ENCODE data around the gene TMEM72.

The TMEM72 gene

DNA sequence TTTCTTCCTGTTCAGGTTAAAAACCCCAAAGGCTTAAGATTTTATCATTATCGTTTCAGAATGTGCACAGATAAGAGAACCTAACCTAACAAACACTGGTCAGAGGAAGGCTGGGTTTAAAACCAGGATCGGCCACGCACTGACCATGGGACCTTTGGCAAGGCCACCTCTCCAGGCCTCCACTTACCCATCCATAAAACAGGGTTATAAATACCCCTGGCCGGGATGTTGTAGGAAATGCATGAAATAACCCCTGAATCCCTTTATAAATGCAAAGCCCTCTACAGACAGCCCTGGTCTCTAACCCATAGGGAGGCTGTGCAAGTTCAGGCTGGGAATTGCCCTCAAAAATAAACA is 67.1 kb downstream of the TMEM72 start:
- Histone ChIP-seq H4K8ac (ENCODE audit: low read depth, low read length) (peak overlapping the region; percentile 82), H2BK5ac (ENCODE audit: low read depth, low read length, poor library complexity) (peak overlapping the region; percentile 71), H3K27ac (ENCODE audit: low read depth, low read length) (peak overlapping the region; percentile 80), H4K91ac (ENCODE audit: low read depth, low read length) (peak overlapping the region; percentile 46), H3K14ac (ENCODE audit: low read length) (peak overlapping the region; percentile 55), H2BK120ac (ENCODE audit: insufficient read depth, low read length, poor library complexity) (peak overlapping the region; percentile 59), H3K18ac (ENCODE audit: low read length) (peak overlapping the region; percentile 60), H3K23ac (ENCODE audit: low read length) (no peak overlapping the region), H3K9me3 (ENCODE audit: insufficient read depth, low read depth, low read length) (no peaks in the 10 kb centered on the region), H3K36me3 (ENCODE audit: control insufficient read depth in 1 of 2, insufficient read depth in 2 of 2, low read length in 2 of 2) (peaks cover 3% of the 10 kb centered on the region in 2 experiments), H3K9ac (ENCODE audit: low read length) (no peak overlapping the region), H3K79me1 (ENCODE audit: low read length) (peaks cover 48% of the 10 kb centered on the region), H4K12ac (ENCODE audit: low read depth, low read length) (no peak overlapping the region), H3K4me2 (ENCODE audit: low read length) (peak overlapping the region; percentile 71), H3K4ac (ENCODE audit: low read depth, low read length) (peak overlapping the region; percentile 35), H2AK5ac (ENCODE audit: low read length) (no peak overlapping the region), H3K4me3 (ENCODE audit: low read depth, low read length) (peak overlapping the region; percentile 38), H3K4me1 (ENCODE audit: control insufficient read depth in 1 of 2, insufficient read depth in 2 of 2, low read length in 2 of 2) (peaks cover 54 to 67% of the 10 kb centered on the region in 2 experiments), H2AFZ (ENCODE audit: insufficient read depth, low read length, poor library complexity) (no peak overlapping the region), H2BK12ac (ENCODE audit: low read length) (peak overlapping the region; percentile 66), H3K27me3 (ENCODE audit: insufficient read depth, low read length) (no peaks in the 10 kb centered on the region), H3K79me2 (ENCODE audit: control insufficient read depth, insufficient read depth, low read length, poor library complexity) (peaks cover 10% of the 10 kb centered on the region)
- no CpG with 5 or more reads among the region's 4 CpGs for WGBS (ENCODE audit: extremely low coverage, insufficient coverage, insufficient read length)
- peak in 1 of 2 donors; percentile 62 for DNase-seq

DNA sequence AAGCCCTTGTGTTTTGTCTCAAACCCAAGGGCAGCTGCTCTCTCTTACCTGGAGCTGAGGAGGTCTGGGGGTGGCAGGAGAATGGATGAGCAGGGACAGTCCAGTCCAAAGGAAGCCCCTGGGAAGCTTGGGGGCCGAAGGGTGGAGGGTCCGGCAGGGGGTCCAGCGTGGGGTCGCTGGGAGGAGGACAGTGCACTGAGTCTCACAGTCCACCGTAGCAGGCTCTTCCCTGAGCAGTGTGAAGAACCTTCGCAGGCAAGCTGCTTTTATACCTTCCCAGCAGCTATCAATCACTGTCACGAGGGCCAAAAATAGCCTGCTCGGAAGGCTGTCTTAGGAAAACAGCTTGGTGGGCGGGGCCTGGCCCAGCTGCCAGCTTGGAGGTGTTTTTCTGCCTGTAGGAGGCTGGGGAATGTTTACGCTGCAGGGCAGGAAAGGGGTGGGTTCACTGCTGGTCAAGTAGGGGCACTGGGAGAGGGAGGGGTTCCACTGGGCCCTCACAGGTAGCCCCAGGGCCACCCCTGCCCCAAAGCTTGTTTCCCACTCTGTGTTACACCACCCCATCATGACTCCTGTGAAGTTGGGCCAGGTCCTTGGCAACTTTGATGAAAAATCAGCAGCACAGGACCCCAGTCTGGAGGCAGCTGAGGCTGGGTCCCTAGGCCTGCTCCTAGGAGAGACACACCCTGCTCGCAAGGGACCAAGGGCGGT is 67.6 kb downstream of the TMEM72 start, which contains the start of gene DEPP1:
TSS of gene DEPP1 (minus strand) at position 240 of the 711 bp plus-strand sequence. CDS start 779 bp downstream, outside the sequence.
- Histone ChIP-seq H2AK5ac (ENCODE audit: low read length) (peak within 1 kb of the TSS; percentile 58), H4K91ac (ENCODE audit: low read depth, low read length) (peak within 1 kb of the TSS; percentile 95), H3K27ac (ENCODE audit: low read depth, low read length) (peak within 1 kb of the TSS; percentile 80), H3K23ac (ENCODE audit: low read length) (no peak within 1 kb of the TSS), H2BK120ac (ENCODE audit: insufficient read depth, low read length, poor library complexity) (peak within 1 kb of the TSS; percentile 78), H2BK12ac (ENCODE audit: low read length) (peak within 1 kb of the TSS; percentile 92), H3K79me1 (ENCODE audit: low read length) (peaks cover 51% of the 10 kb centered on the region), H3K4me2 (ENCODE audit: low read length) (peak within 1 kb of the TSS; percentile 71), H3K4me3 (ENCODE audit: low read depth, low read length) (peak within 1 kb of the TSS; percentile 38), H4K8ac (ENCODE audit: low read depth, low read length) (peak within 1 kb of the TSS; percentile 82), H3K4me1 (ENCODE audit: control insufficient read depth in 1 of 2, insufficient read depth in 2 of 2, low read length in 2 of 2) (peaks cover 53 to 68% of the 10 kb centered on the region in 2 experiments), H3K27me3 (ENCODE audit: insufficient read depth, low read length) (no peaks in the 10 kb centered on the region), H3K36me3 (ENCODE audit: control insufficient read depth in 1 of 2, insufficient read depth in 2 of 2, low read length in 2 of 2) (peaks cover 3% of the 10 kb centered on the region in 2 experiments), H3K9ac (ENCODE audit: low read length) (no peak within 1 kb of the TSS), H4K12ac (ENCODE audit: low read depth, low read length) (peak within 1 kb of the TSS; percentile 73), H3K4ac (ENCODE audit: low read depth, low read length) (peak within 1 kb of the TSS; percentile 46), H2AFZ (ENCODE audit: insufficient read depth, low read length, poor library complexity) (peak within 1 kb of the TSS; percentile 19), H3K79me2 (ENCODE audit: control insufficient read depth, insufficient read depth, low read length, poor library complexity) (peaks cover 10% of the 10 kb centered on the region), H3K18ac (ENCODE audit: low read length) (peak within 1 kb of the TSS; percentile 86), H2BK5ac (ENCODE audit: low read depth, low read length, poor library complexity) (peak within 1 kb of the TSS; percentile 76), H3K9me3 (ENCODE audit: insufficient read depth, low read depth, low read length) (no peaks in the 10 kb centered on the region), H3K14ac (ENCODE audit: low read length) (peak within 1 kb of the TSS; percentile 82)
- DNase-seq: peak; percentile 96 to 97
- WGBS (ENCODE audit: extremely low coverage, insufficient coverage, insufficient read length): no CpG with 5 or more reads among the region's 12 CpGs

DNA sequence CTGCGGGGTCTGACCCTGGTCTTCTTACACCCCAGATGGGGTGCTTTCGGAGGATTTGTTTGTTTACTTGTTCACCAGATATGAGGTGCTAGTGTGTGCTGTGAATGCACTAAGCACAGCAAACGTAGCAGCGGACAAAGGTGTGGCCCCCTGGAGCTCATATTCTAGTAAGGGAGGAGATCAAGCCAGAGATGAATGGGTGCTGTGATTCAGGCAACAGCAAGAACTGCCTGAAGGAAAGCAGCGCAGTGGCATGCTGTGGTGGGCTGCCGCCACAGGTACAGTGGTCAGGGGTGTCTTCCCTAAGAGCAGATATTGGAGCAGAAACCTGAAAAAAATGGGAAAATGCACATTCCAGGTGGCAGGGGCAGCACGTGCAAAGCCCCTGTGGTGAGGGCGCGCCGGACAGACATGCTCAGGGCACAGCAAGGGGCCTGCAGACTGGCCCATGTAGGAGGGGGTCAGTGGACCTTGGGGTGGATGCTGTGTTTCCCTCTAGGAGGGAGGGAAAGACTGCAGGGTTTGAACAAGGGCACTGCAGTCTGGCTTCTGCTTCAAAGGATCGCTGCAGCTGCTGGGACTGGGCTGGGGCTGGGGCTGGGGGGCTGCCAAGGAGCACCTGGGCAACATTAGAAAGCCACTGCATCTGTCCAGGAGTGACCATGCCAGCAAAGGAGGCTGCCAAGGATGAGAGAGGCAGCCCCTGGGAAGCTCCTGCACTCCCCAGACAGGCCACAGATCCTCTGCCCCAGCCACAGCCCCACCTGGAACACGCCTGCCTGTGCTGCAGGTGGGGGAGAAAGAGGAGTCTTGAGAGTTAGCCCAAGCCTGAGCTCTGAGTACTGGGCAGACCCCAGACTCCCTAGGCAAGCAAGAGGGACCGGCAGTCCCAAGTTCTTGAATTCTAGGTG is 68.4 kb downstream of the TMEM72 start:
- no peak overlapping the region for H3K9ac ChIP-seq (ENCODE audit: low read length)
- H3K4me1 ChIP-seq (ENCODE audit: control insufficient read depth in 1 of 2, insufficient read depth in 2 of 2, low read length in 2 of 2): peaks cover 52 to 63% of the 10 kb centered on the region in 2 experiments
- H3K4ac ChIP-seq (ENCODE audit: low read depth, low read length): peak overlapping the region; percentile 46
- H3K27me3 ChIP-seq (ENCODE audit: insufficient read depth, low read length): no peaks in the 10 kb centered on the region
- peaks cover 51% of the 10 kb centered on the region for H3K79me1 ChIP-seq (ENCODE audit: low read length)
- peak overlapping the region; percentile 76 for H2BK5ac ChIP-seq (ENCODE audit: low read depth, low read length, poor library complexity)
- H4K8ac ChIP-seq (ENCODE audit: low read depth, low read length): peak overlapping the region; percentile 61
- no peak overlapping the region for H3K4me2 ChIP-seq (ENCODE audit: low read length)
- H3K9me3 ChIP-seq (ENCODE audit: insufficient read depth, low read depth, low read length): no peaks in the 10 kb centered on the region
- H3K27ac ChIP-seq (ENCODE audit: low read depth, low read length): peak overlapping the region; percentile 68
- peaks cover 5 to 9% of the 10 kb centered on the region in 2 experiments for H3K36me3 ChIP-seq (ENCODE audit: control insufficient read depth in 1 of 2, insufficient read depth in 2 of 2, low read length in 2 of 2)
- peaks cover 7% of the 10 kb centered on the region for H3K79me2 ChIP-seq (ENCODE audit: control insufficient read depth, insufficient read depth, low read length, poor library complexity)
- H2BK12ac ChIP-seq (ENCODE audit: low read length): peak overlapping the region; percentile 92
- H2AK5ac ChIP-seq (ENCODE audit: low read length): peak overlapping the region; percentile 58
- peak overlapping the region; percentile 59 for H4K12ac ChIP-seq (ENCODE audit: low read depth, low read length)
- no peak overlapping the region for H3K4me3 ChIP-seq (ENCODE audit: low read depth, low read length)
- H2AFZ ChIP-seq (ENCODE audit: insufficient read depth, low read length, poor library complexity): peak overlapping the region; percentile 19
- peak overlapping the region; percentile 53 for H3K14ac ChIP-seq (ENCODE audit: low read length)
- WGBS (ENCODE audit: extremely low coverage, insufficient coverage, insufficient read length): no CpG with 5 or more reads among the region's 13 CpGs
- no peak overlapping the region for H3K23ac ChIP-seq (ENCODE audit: low read length)
- peak overlapping the region; percentile 95 for H4K91ac ChIP-seq (ENCODE audit: low read depth, low read length)
- peak in 1 of 2 donors; percentile 55 for DNase-seq
- peak overlapping the region; percentile 77 for H3K18ac ChIP-seq (ENCODE audit: low read length)
- H2BK120ac ChIP-seq (ENCODE audit: insufficient read depth, low read length, poor library complexity): peak overlapping the region; percentile 78

All from trophoblast cell (in vitro differentiated cells and primary cell).